ENCODE data around the gene PDCD1.

- TF ChIP-seq POLR2A (IDR thresholded peaks at IDR 0.05) (no peak), CTCF (IDR thresholded peaks at IDR 0.05) (no peak)
Measured at GRCh38 chr2:241861264-241861663, 2.6 kb upstream of the PDCD1 start.

Data from sigmoid colon (tissue), 3 donors.